ENCODE results near the gene COL5A1. TPM values are rescaled to one million over a fixed set of nuclear protein-coding genes. Genes with fewer than 3 reads are reported as not detected.

COL5A1 gene
- total RNA-seq, 8 experiments from 2014 or later: 1.9 to 141 (median 3.6) TPM

DNA sequence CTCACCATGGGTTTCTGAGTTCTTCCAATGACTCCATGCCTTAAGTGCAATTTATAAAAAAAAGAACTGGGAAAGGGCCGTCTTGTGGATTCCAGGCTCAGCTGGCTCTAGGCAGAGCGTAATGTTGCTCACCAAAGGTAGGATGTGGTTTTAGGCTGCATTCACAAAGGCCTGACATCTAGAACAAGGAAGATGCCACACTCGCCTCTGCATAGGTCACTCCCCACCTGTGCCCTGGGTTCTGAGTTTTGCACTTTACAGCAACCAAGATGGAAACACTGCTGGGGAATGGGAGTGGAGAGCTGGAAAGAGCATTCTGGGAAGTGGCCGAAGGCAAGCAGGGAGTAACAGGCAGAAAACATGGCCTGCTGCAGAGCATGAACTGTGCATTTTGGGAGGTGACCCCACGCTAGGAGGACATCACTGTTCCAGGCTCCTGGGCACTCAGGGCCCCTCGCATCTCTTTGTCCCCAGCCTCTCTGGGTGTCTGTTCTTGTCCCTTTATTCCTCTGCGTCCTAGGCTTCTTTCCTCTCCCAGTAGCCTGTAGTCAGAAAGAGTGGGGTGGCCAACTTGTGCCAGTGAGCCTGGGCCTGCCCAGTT, 251.3 kb downstream of the COL5A1 start:
- in situ Hi-C loops (cut with MboI; ENCODE audit: low pct_unique_long_range_greater_than_20kb in 2 of 9, low sequenced_read_pairs in 9 of 9, unreplicated experiment in 9 of 9): no loop called here
- H3K4me3 ChIP-seq: no peak overlapping the region
- ATAC-seq (replicated peaks in 6 of 8): no peak
- H3K27ac ChIP-seq: no peak overlapping the region
- WGBS, 10 experiments: 0 to 100% (median 76%) methylated on average over 1 to 6 of the region's 7 CpGs; no CpG with 5 or more reads in 2 of the 10 experiments
- H3K4me1 ChIP-seq (replicated peaks in 1 of 2): no peaks in the 10 kb centered on the region

Other genes with a start within 250 kb of the COL5A1 start
- under 1 TPM in 1 of 8 experiments, not detected in 7; 0.21 TPM for gene FCN2, start 239.0 kb downstream of the COL5A1 start, total RNA-seq

All from motor neuron (in vitro differentiated cells).